OCI-M2 (cell line): ENCODE measurements around the gene POTEF.
"Not testable (repeated sequence)": the region's sequence is repeated elsewhere in the genome, so short reads cannot be mapped to it uniquely, and the experiment has no call there.

Experiments used
- DNase-seq: peaks from one replicate; lab custom pipeline; 2025; ENCODE audit not compliant: unreplicated experiment; lab: John Stamatoyannopoulos, UW

The POTEF gene

GRCh38 chr2:130152816-130153595, 24.0 kb upstream of the POTEF start:
- no peak for DNase-seq

DNA sequence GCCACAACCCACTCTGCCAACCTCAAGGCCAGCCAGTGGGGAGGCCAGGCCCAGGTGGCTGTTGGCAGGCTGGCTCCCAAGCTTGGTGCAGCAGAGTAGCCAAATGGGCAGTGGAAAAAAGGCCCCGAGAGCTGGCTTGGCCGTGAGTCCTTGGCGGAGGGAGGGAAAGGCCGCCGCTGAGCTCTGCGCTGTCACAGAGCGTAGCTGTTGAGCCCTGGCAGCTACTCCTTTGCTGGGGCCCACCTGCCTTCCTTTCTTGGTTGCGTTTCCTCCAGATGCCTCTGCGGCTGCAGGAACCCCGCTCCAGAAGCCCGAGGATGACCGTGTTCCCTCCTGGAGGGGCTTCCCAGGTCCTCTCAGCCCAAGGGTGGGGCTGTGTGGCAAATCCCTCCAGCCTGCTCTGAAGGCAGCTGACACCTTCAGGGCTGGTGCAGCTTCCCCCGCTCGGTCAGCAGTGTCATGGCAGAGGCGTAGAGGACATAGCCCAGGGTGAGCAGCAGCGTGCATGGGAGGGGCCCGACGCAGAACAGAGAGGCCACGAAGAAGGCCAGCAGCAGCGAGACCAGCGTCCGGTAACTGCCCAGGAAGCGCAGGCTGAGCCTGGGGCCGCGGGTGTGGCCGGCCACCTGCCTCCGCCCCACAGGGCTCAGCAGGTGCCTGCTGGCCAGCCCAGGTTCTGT, 23.3 kb upstream of the POTEF start:
- not testable (repeated sequence) for DNase-seq

GRCh38 chr2:130151145-130151512, 22.1 kb upstream of the POTEF start:
- not testable (repeated sequence) for DNase-seq

DNA sequence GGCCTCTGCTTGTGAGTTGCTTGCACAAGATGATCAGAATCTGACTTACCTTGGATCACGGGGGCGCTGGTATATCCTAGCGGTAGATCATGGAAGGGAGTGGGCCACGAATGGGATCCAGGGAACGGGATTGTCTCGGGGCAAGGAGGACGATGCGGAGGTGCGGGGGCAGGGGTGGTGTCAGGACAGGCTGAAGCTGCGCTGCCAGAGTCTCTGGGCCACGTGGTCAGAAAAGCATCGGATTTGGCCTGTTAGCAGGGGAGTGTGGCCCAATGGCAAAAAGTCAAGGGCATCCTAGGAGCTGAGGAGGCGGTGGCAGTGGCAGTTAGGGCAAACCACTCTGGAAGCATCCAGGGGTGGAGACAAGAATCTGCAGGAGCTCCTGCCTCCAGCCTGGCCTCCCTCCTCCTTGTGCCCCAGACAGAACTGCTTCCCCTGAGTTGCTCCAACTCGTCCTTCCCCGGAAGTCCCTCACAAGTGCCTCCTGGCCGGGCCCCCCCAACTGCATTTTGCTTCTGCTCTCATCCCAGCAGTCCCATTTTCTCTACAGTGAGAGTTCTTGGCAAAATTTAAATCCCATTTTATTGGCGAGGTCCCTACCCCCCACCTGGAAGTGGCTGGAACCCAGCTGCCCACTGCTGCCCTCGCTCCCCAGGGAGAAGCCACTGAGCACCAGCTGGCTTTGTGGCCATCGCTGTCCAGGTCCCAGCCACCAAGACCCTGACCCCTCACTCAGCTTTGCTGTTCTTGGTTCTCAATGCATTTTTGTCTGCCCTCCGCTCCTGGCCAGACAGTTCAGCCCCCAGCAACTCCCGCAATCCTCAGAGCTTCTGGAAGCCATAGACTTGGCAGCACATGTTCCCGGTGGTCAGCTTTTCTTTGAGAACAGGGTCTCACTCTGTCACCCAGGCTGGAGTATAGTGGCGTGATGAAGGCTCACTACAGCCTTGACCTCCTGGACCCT, 21.4 kb upstream of the POTEF start:
- DNase-seq: no peak

DNA sequence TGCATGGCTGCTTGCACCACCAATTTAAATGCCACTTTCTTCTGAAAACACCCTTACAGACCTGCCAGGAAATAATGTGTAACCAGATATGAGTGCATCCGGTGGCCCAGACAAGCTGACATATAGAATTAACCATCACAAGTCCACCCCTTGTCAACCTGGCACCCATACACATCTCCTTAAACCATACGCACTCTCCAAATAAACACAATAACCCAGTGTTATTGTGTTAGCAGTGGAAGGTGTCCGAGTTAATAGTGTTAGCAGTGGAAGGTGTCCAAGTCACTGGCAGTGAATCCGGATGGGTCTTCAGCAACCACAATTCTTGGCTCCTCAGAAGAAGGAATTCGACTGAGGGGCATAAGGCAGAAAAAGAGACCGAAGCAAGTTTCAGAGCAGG, 19.5 kb upstream of the POTEF start:
- DNase-seq: not testable (repeated sequence)

GRCh38 chr2:130145006-130145414, 16.0 kb upstream of the POTEF start, which contains the start of gene CCDC74B:
CCDC74B (minus strand) TSS chr2:130145112; CDS start chr2:130144996, 116 bp downstream.
- not testable (repeated sequence) for DNase-seq

GRCh38 chr2:130143266-130144039, 14.4 kb upstream of the POTEF start:
- DNase-seq: not testable (repeated sequence)

DNA sequence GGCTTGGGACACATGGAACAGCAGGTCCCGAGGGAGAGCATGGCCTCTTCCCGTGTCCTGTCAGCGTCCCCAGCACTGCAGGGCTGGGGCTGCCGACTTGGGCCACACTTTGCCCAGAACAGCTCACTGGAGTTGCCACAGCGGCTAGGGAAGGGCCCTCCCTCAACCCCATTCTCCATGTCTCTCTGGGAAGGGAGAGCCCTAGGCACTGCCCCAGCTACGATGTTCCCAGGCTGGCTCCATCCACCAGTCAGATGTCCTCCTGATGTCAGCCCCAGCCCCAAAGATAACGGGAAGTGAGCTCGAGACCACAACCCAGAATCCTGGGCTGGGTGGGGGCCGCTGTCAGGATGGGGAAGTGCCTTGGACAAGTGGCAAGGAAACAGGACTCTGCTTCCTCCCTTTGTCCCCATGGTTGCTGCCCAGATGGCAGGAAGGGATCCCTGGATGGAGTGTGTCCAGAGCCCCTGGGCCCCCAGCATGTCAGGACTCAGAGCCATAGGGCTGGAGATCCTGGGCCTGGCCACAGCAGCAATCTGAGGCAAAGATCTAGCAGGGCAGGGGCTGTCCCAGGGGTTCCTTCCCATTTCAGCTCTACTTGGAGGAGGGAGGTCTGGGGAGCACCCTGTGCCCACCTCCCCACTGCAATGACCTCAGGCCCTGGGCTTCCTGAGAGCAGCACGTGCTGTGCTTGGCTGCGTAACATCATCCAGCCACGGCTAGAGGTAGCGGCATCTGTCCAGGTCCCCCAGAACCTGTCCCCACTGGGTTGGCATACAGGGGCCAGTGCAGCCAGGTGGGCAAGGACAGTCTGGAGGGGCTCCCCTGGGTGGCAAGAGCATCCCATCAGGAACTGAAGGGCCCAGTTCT, 13.6 kb upstream of the POTEF start:
- not testable (repeated sequence) for DNase-seq

DNA sequence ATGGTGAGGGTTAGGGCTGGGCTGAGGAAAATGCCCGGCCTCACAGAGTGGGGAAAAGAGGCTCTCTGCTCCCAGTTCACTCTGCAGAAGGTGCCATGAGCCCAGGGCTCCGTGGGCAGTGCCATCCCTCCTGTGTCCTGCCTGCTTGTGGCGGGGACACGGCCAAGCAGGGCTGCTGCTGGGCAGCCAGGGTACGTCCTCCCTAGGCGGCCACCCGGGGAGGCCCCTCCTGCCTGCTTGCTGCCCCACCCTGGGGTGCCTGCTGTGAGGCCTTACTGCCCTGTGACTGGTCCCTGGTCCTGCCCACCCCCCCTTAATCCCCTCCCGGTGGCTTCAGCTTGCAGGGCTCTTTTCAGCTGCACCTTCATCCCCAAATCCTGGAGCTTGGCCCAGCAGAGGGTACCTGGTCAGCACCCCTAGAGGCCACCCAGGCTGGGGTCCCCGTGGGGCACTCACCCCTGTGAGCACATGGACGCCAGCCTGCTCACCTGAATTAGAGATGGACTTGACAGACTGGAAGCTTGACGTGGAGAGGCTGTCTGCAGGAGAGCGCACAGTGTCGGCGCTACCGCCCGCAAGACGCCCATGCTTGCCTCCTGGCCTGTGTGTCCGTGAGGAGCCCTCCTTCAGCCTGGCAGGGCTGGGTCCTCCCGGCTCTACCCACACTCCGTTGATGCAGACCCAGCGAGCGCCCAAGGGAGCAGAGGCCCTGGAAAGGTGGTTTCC, 12.8 kb upstream of the POTEF start:
- not testable (repeated sequence) for DNase-seq

DNA sequence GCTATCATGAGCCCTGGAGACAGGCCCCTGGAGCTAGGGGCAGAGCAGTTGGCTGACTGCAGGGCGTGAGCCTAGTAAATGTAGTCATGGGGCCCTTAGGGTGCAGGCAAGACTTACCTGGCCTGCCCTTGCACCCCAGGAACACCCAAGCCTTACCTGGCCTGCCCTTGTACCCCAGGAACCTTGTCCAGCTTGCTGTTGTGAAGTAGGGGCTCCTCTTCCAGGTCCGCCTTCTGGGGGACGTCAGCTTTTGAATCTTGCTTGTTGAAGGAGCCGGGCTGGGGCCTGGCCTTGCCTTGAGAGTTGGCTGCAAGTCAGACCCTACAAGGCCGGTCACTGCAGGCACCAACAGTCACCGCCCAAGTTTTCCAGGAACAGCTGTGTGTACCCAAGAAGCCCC, 12.0 kb upstream of the POTEF start:
- DNase-seq: not testable (repeated sequence)

GRCh38 chr2:130140516-130140915, 11.5 kb upstream of the POTEF start:
- not testable (repeated sequence) for DNase-seq

GRCh38 chr2:130139331-130140280, 10.6 kb upstream of the POTEF start:
- not testable (repeated sequence) for DNase-seq

GRCh38 chr2:130138841-130139251, 9.8 kb upstream of the POTEF start:
- not testable (repeated sequence) for DNase-seq

- not testable (repeated sequence) for DNase-seq
These were observed 9.3 kb upstream of the POTEF start for GRCh38 chr2:130138326-130138725.

- DNase-seq: not testable (repeated sequence)
These were observed 8.1 kb upstream of the POTEF start for GRCh38 chr2:130137118-130137517.

DNA sequence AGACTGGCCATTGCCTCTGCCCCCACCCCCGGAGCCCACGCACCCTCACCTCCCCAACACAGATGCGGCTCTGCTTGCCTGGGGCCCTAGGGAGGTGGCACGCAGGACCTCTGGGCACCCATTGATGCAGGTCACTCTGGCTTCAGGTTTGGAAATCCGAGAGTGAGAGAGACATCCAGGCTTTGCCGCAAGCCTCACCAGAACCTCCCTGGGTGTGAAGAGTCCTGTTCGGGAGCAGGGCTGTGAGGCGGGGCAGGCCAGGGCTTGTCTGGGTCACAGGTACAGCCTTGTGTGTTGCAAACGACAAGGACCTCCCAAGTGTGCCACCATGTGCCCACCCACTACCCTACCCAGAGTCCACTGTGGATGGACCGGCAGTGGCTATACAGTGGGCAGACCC, 7.5 kb upstream of the POTEF start:
- DNase-seq: not testable (repeated sequence)

- DNase-seq: no peak
These were observed 6.9 kb upstream of the POTEF start for GRCh38 chr2:130135692-130136541.
